ENCODE data around the gene ZKSCAN3. TPM values are rescaled to one million over a fixed set of nuclear protein-coding genes. Genes with fewer than 3 reads are reported as not detected.

The ZKSCAN3 gene
- total and polyA plus RNA-seq, 4 experiments from 2014 or later: 2.3 to 12.6 (median 8.3) TPM

- H3K27me3 ChIP-seq (ENCODE audit: insufficient read depth, low read length): no peaks in the 10 kb centered on the region
- H3K4me3 ChIP-seq (ENCODE audit: low read length in 2 of 2): no peak overlapping the region
- ChIA-PET CTCF (ENCODE audit: partially characterized antibody) (no interaction called here), POLR2A (ENCODE audit: partially characterized antibody) (no interaction called here)
- H3K27me3 Mint-ChIP-seq: peaks cover 21 to 22% of the 10 kb centered on the region in 2 donors
- no peak for DNase-seq
- H3K9me3 ChIP-seq (ENCODE audit: control insufficient read depth in 1 of 2, low read length in 2 of 2): no peaks in the 10 kb centered on the region
- peaks cover 0 to 10% (median 0%) of the 10 kb centered on the region in 8 donors for H3K9me3 Mint-ChIP-seq
- no peak overlapping the region for H3K27ac ChIP-seq (ENCODE audit: low read depth, low read length)
- H3K27ac Mint-ChIP-seq: no peak overlapping the region
- H3K4me3 Mint-ChIP-seq: no peak overlapping the region
- intact Hi-C loops (cut with micrococcal nuclease): no loop called here
- H3K4me1 Mint-ChIP-seq: no peaks in the 10 kb centered on the region
- H3K36me3 ChIP-seq (ENCODE audit: insufficient read depth, low read length): no peaks in the 10 kb centered on the region
- H3K36me3 Mint-ChIP-seq: no peaks in the 10 kb centered on the region
- no peaks in the 10 kb centered on the region for H3K4me1 ChIP-seq (ENCODE audit: insufficient read depth, low read length)
These were observed 63.9 kb downstream of the ZKSCAN3 start for GRCh38 chr6:28413681-28414080.

Other genes with a start within 250 kb of the ZKSCAN3 start
- 10 to 100 TPM; 13.4 to 14.8 TPM for gene ZSCAN16, start 225.3 kb upstream of the ZKSCAN3 start, total RNA-seq
- gene ZSCAN16, start 225.3 kb upstream of the ZKSCAN3 start, polyA plus RNA-seq: 10 to 100 TPM; 12.4 to 14.2 TPM
- gene ZKSCAN8, start 208.1 kb upstream of the ZKSCAN3 start, total RNA-seq: 10 to 100 TPM; 40.8 to 43.3 TPM
- 1 to 10 TPM in 1 of 2 donors, not detected in 1; 1.8 TPM for gene ZKSCAN8, start 208.1 kb upstream of the ZKSCAN3 start, polyA plus RNA-seq
- gene ZSCAN9, start 124.7 kb upstream of the ZKSCAN3 start, total RNA-seq: 1 to 10 TPM; 3.4 to 4.4 TPM
- gene ZSCAN9, start 124.7 kb upstream of the ZKSCAN3 start, polyA plus RNA-seq: 1 to 10 TPM; 1.2 to 3.5 TPM
- gene ZKSCAN4, start 97.7 kb upstream of the ZKSCAN3 start, total RNA-seq: 10 to 100 TPM in 1 of 2 experiments, 1 to 10 TPM in 1; 9.9 to 11.1 TPM
- 1 to 10 TPM; 2.4 to 5.2 TPM for gene ZKSCAN4, start 97.7 kb upstream of the ZKSCAN3 start, polyA plus RNA-seq
- under 1 TPM in 1 of 2 experiments, not detected in 1; 0.33 TPM for gene NKAPL, start 90.7 kb upstream of the ZKSCAN3 start, total RNA-seq
- gene NKAPL, start 90.7 kb upstream of the ZKSCAN3 start, polyA plus RNA-seq: under 1 TPM in 1 of 2 donors, not detected in 1; 0.15 TPM
- 10 to 100 TPM; 23.3 to 26.5 TPM for gene ZSCAN26, start 82.8 kb upstream of the ZKSCAN3 start, total RNA-seq
- 10 to 100 TPM; 13.1 to 14.2 TPM for gene ZSCAN26, start 82.8 kb upstream of the ZKSCAN3 start, polyA plus RNA-seq
- 1 to 10 TPM; 1.1 to 1.4 TPM for gene PGBD1, start 68.4 kb upstream of the ZKSCAN3 start, total RNA-seq
- under 1 TPM; 0.08 to 0.31 TPM for gene PGBD1, start 68.4 kb upstream of the ZKSCAN3 start, polyA plus RNA-seq
- under 1 TPM; 0.73 to 0.97 TPM for gene ZSCAN31, start 13.8 kb upstream of the ZKSCAN3 start, total RNA-seq
- gene ZSCAN31, start 13.8 kb upstream of the ZKSCAN3 start, polyA plus RNA-seq: 1 to 10 TPM in 1 of 2 donors, under 1 TPM in 1; 0.86 to 1.2 TPM
- 1 to 10 TPM; 8.0 to 8.3 TPM for gene ZSCAN12, start 49.8 kb downstream of the ZKSCAN3 start, total RNA-seq
- gene ZSCAN12, start 49.8 kb downstream of the ZKSCAN3 start, polyA plus RNA-seq: 1 to 10 TPM in 1 of 2 donors, under 1 TPM in 1; 0.70 to 1.3 TPM
- 1 to 10 TPM; 1.1 to 1.7 TPM for gene ZSCAN23, start 93.5 kb downstream of the ZKSCAN3 start, total RNA-seq
- gene ZSCAN23, start 93.5 kb downstream of the ZKSCAN3 start, polyA plus RNA-seq: not detected
- gene GPX6, start 165.8 kb downstream of the ZKSCAN3 start, total RNA-seq: not detected
- gene GPX6, start 165.8 kb downstream of the ZKSCAN3 start, polyA plus RNA-seq: not detected
- gene GPX5, start 175.9 kb downstream of the ZKSCAN3 start, total RNA-seq: not detected
- gene GPX5, start 175.9 kb downstream of the ZKSCAN3 start, polyA plus RNA-seq: not detected

Measured in CD4-positive, alpha-beta memory T cell (primary cell).